ENCODE data around the gene LIPN.

LIPN gene

DNA sequence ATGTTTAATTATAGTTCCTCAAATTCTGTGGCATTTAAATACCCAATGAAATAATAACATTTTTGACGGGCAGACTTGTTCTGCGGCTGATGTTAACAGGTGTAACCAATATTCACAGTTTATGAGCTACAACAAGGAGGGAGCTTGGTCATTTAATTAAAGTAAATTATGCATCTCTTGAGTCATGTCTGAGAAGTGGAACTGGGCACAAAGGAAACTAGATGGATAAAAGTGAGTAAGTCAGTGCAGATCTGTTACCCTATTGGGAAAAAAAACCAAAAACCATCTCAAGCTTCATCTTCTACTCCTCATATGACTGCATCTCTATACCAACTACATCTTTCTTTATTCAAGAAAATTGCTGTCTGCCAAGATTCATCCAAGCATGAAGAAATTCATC, 67.9 kb downstream of the LIPN start:
- DNase-seq (ENCODE audit: low read depth, low spot score) = no peak

DNA sequence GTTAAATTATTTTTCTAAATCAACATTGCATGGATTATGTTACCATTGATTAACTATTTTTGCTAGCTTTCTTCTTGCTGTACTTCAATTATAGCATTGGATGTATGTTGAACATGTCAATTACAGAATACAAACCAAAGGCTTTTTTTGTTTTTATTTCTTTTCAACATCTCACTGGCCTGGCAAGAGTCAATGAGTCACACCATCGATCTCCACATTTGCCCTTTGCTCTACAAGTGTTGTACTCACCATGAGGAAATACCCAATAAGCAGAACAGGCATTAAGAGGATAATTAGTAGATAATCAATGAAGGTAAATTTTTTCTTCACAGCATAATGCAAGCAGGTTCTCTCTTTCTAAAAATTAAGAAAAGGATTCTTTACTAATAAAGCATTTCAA, 68.5 kb downstream of the LIPN start:
- no peak for DNase-seq (ENCODE audit: low read depth, low spot score)

All from activated naive CD8-positive, alpha-beta T cell treated with anti-CD3 and anti-CD28 coated beads, Interleukin-2, amount 50 U/mL, for 16 hours (primary cell).